Suprapubic skin (tissue), 4 donors: ENCODE measurements around the gene NLRC3. TPM values are rescaled to one million over a fixed set of nuclear protein-coding genes. Genes with fewer than 3 reads are reported as not detected.

Experiments
- DNase-seq, 2 donors: peaks; one replicate each; pipeline ENCODE4 v3.0.0-alpha.2; 2019; ENCODE audit warnings: low spot score in 2 of 2
- H3K27ac ChIP-seq: fragments of 200-600 bp; sonication (generic); one replicate; pipeline ENCODE4 v1.5.1; 2019
- H3K27me3 ChIP-seq: fragments of 200-600 bp; sonication (generic); one replicate; pipeline ENCODE4 v1.5.1; 2019
- H3K36me3 ChIP-seq: fragments of 200-600 bp; sonication (generic); one replicate; pipeline ENCODE4 v1.5.1; 2019
- H3K4me1 ChIP-seq: fragments of 200-600 bp; sonication (generic); one replicate; pipeline ENCODE4 v1.5.1; 2019
- H3K4me3 ChIP-seq: fragments of 200-600 bp; sonication (generic); one replicate; pipeline ENCODE4 v1.5.1; 2019; ENCODE audit warnings: mild to moderate bottlenecking
- H3K9me3 ChIP-seq: fragments of 200-600 bp; sonication (generic); one replicate; pipeline ENCODE4 v1.5.1; 2019
- CTCF ChIP-seq, 2 donors: fragments of 200-600 bp in 1 of 2; fragments of 450-650 bp in 1 of 2; sonication (generic) in 1 of 2; IDR thresholded peaks; one replicate each; pipeline ENCODE4 v1.5.1; 2016 to 2019; ENCODE audit warnings: antibody characterized with exemption in 2 of 2, mild to moderate bottlenecking in 1 of 2, moderate library complexity in 1 of 2
- EP300 ChIP-seq: sonication (generic); formaldehyde crosslinking; IDR thresholded peaks from one replicate; pipeline ENCODE4 v1.6.1; 2017; ENCODE audit warnings: antibody characterized with exemption
- POLR2A ChIP-seq, 2 donors: fragments of 450-650 bp; IDR thresholded peaks; one replicate each; pipeline ENCODE4 v1.6.1; 2017; ENCODE audit warnings: antibody characterized with exemption in 2 of 2, mild to moderate bottlenecking in 2 of 2, moderate library complexity in 2 of 2
- POLR2AphosphoS5 ChIP-seq, 3 donors: sonication (generic); formaldehyde crosslinking; IDR thresholded peaks; one replicate each; pipeline ENCODE4 v1.6.1; 2017; ENCODE audit warnings: antibody characterized with exemption in 3 of 3
- WGBS: methylation state at CpG from one replicate; pipeline ENCODE4 v1.1.5; 2018; 5-methylcytosine and 5-hydroxymethylcytosine counted together
- total RNA-seq, 4 donors: library from RNA; depleted of rRNA; stranded (reverse); fragments of >200 nt; gene quantifications; one replicate each; pipeline ENCODE4 v1.1.0, GENCODE V29; 2016

The NLRC3 gene
- total RNA-seq, 4 donors from 2014 or later: 0.16 to 1.2 (median 0.39) TPM

- 80% methylated on average over 5 of the region's 5 CpGs for WGBS
- peaks cover 7% of the 10 kb centered on the region for H3K36me3 ChIP-seq
- H3K27me3 ChIP-seq: no peaks in the 10 kb centered on the region
- TF ChIP-seq POLR2AphosphoS5 (IDR thresholded peaks at IDR 0.05): no peak
- TF ChIP-seq EP300: no peak
- TF ChIP-seq CTCF (IDR thresholded peaks at IDR 0.05): no peak
- no peak for TF ChIP-seq POLR2A (IDR thresholded peaks at IDR 0.05)
- H3K4me1 ChIP-seq: peaks cover 21% of the 10 kb centered on the region
- H3K9me3 ChIP-seq: no peaks in the 10 kb centered on the region
- DNase-seq: no peak
- H3K4me3 ChIP-seq: no peak overlapping the region
- no peak overlapping the region for H3K27ac ChIP-seq
Observed at GRCh38 chr16:3608069-3608468, 30.9 kb upstream of the NLRC3 start.

GRCh38 chr16:3607634-3608033 is 30.4 kb upstream of the NLRC3 start:
- H3K36me3 ChIP-seq: peaks cover 11% of the 10 kb centered on the region
- H3K9me3 ChIP-seq: no peaks in the 10 kb centered on the region
- peaks cover 18% of the 10 kb centered on the region for H3K4me1 ChIP-seq
- WGBS: 90% methylated on average over 2 of the region's 2 CpGs
- DNase-seq: no peak
- no peak overlapping the region for H3K27ac ChIP-seq
- no peak overlapping the region for H3K4me3 ChIP-seq
- H3K27me3 ChIP-seq: no peaks in the 10 kb centered on the region
- no peak for TF ChIP-seq EP300
- TF ChIP-seq POLR2A (IDR thresholded peaks at IDR 0.05): no peak

- DNase-seq: no peak
- 91% methylated on average over 7 of the region's 7 CpGs for WGBS
- Histone ChIP-seq H3K27me3 (no peaks in the 10 kb centered on the region), H3K4me1 (peaks cover 13% of the 10 kb centered on the region), H3K36me3 (peaks cover 16% of the 10 kb centered on the region), H3K9me3 (no peaks in the 10 kb centered on the region), H3K27ac (no peak overlapping the region), H3K4me3 (no peak overlapping the region)
- TF ChIP-seq POLR2AphosphoS5 (IDR thresholded peaks at IDR 0.05) (no peak), EP300 (no peak), CTCF (IDR thresholded peaks at IDR 0.05) (no peak), POLR2A (IDR thresholded peaks at IDR 0.05) (no peak)
Observed at GRCh38 chr16:3607161-3607560, 30.0 kb upstream of the NLRC3 start.

- Histone ChIP-seq H3K36me3 (peaks cover 23% of the 10 kb centered on the region), H3K4me1 (peaks cover 10% of the 10 kb centered on the region), H3K9me3 (no peaks in the 10 kb centered on the region), H3K27me3 (no peaks in the 10 kb centered on the region), H3K27ac (no peak overlapping the region), H3K4me3 (no peak overlapping the region)
- TF ChIP-seq POLR2A (IDR thresholded peaks at IDR 0.05): no peak
- TF ChIP-seq EP300: no peak
- TF ChIP-seq POLR2AphosphoS5 (IDR thresholded peaks at IDR 0.05): no peak
- TF ChIP-seq CTCF (IDR thresholded peaks at IDR 0.05): no peak
- DNase-seq: peak in 1 of 2 donors; percentile 41
- WGBS: 79% methylated on average over 11 of the region's 11 CpGs
Observed at GRCh38 chr16:3606441-3606840, 29.2 kb upstream of the NLRC3 start.

GRCh38 chr16:3602320-3602653 is 25.1 kb upstream of the NLRC3 start:
- Histone ChIP-seq H3K9me3 (no peaks in the 10 kb centered on the region), H3K27ac (no peak overlapping the region), H3K27me3 (no peaks in the 10 kb centered on the region), H3K4me3 (no peak overlapping the region), H3K36me3 (peaks cover 37% of the 10 kb centered on the region), H3K4me1 (no peaks in the 10 kb centered on the region)
- 93% methylated on average over 4 of the region's 7 CpGs for WGBS
- no peak for DNase-seq
- no peak for TF ChIP-seq EP300

- Histone ChIP-seq H3K4me1 (no peaks in the 10 kb centered on the region), H3K36me3 (peaks cover 37% of the 10 kb centered on the region), H3K9me3 (no peaks in the 10 kb centered on the region), H3K27me3 (no peaks in the 10 kb centered on the region), H3K27ac (no peak overlapping the region), H3K4me3 (no peak overlapping the region)
- no peak for DNase-seq
- WGBS: 84% methylated on average over 13 of the region's 13 CpGs
- TF ChIP-seq EP300 (no peak), CTCF (IDR thresholded peaks at IDR 0.05) (no peak), POLR2AphosphoS5 (IDR thresholded peaks at IDR 0.05) (no peak)
Observed at GRCh38 chr16:3601614-3602319, 24.6 kb upstream of the NLRC3 start.
